HG02840 (cell line): ENCODE data around the gene ZBTB25.

Experiments
- ATAC-seq: cut with Tn5 transposase; IDR thresholded peaks from one replicate; pipeline ENCODE4 v1.9.1; 2021; ENCODE audit warnings: mild to moderate bottlenecking, moderate library complexity, moderate number of reproducible peaks; ENCODE audit not compliant: unreplicated experiment, low FRiP score

The ZBTB25 gene

DNA sequence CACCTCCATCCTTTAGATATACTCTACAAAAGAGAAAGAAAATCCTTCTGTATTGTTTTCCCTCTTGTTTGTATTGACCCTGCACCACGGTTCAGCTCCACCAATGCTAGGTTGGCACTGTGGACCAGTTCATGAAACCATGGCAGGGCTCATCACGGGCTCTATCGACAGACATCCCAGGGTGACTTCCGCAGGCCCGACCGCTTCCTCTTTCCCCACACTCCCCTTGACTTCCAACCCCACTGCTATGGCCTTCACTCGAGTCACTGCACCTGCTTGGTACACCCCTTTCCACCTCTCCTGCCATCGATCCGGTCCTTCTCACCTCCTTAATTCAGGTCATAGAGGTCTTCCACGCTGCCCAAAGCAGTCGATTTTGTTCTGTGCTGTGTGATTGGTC, 59.5 kb downstream of the ZBTB25 start:
- no peak for ATAC-seq

- no peak for ATAC-seq
Observed at GRCh38 chr14:64442300-64442988, 61.2 kb downstream of the ZBTB25 start.

DNA sequence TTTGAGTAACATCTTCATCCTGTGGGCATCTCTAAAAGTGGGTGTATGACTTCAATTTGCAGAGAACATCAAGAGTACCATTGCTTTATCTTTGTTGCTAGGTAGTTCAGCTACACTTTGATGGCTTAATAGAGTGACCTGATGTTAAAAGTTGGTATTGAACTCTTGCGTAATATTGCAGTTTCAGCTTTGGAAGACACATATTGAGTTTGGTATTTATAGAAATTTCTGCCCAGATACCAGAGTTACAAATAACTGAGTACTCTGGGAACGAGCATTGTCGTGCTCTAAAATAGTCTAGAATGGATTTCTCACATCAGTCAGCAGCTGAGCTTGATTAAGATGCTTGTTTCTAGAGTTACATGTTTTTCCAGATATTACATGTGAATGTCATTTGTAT, 63.1 kb downstream of the ZBTB25 start:
- ATAC-seq, result no peak

DNA sequence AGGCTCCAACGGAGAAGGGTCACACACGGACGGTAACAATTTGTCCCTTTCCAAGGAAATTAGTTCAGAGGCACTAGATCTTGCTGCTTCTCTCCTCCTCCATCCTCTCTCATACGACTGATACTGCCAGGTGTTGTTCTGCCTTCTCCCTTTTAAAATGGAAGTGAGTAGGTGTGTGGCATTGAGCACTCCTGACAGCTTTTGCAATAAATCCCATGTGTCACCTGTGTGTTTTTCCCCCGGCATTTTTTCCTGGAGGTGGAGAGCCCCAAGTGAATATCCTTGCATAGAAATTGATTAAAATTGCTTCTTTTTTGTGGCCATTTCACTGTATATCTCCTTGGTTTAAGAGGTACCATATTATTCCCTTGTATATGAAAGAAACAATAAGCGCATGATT, 64.5 kb downstream of the ZBTB25 start:
- no peak for ATAC-seq

DNA sequence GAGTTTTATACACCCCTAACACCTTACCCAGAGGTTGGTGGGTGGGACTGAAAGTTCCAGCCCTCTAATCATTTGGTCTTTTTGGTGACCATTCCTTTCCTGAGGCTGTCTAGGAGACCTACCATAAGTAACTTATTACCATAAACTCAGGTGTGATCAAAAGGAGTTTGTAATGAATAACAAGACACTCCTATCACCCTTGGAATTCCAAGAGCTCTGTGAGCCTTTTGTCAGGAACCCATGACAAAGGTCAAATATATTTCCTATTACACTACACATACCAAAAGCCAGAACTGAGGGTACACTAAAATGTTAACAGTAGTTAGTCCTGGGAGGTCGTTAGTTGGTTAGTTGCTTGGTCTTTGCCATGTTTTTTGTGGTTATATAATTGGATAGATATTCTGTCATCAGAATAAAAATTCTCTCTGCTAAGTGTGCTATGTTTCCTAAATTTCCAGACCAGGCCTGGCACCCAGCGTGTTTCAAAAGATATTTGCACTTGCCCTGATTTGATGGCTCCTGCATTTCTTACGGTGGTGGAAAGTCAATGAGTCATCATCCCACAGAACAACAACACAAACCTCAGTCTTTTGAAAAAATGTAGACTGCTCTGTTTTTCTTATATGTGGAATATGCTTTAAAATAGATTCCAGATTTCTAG, 65.3 kb downstream of the ZBTB25 start:
- ATAC-seq, result no peak

DNA sequence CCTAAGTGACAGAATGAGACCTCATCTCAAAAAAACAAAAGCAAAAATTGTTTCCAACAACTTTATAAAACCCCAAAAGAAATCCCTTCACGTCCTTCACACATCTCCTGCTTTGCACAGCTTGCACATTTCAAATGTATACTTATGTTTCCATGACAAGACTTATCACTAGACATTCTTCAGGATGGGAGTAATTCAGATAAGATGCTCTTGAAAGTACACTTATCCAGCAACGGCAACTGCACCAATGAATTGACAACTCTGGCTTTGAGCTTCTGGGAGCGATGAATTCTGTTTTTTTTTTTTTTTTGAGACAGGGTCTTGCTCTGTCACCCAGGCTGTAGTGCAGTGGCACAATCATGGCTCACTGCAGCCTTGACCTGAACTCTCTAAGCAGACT, 69.1 kb downstream of the ZBTB25 start:
- no peak for ATAC-seq

DNA sequence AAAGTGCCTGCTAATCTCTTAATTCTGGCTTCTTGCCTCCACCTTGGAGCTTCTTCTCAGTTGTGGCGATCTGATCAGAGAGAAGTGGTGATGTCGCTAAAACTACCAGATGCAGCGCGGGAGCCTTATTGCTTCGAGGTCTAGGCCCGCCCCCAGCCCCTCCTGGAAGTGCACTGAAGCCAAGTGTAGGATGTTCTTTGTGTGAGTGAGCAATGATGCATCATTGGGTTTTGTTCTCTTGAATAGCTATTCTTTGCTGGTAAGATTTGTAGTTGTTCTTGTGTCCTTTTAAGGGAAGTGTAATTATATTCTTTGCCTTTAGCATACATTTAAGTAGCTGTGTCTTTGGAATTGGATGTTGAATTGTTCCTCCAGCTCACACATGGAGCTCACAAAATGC, 79.7 kb downstream of the ZBTB25 start:
- ATAC-seq, result no peak

GRCh38 chr14:64422756-64423155, 80.9 kb downstream of the ZBTB25 start:
- no peak for ATAC-seq

DNA sequence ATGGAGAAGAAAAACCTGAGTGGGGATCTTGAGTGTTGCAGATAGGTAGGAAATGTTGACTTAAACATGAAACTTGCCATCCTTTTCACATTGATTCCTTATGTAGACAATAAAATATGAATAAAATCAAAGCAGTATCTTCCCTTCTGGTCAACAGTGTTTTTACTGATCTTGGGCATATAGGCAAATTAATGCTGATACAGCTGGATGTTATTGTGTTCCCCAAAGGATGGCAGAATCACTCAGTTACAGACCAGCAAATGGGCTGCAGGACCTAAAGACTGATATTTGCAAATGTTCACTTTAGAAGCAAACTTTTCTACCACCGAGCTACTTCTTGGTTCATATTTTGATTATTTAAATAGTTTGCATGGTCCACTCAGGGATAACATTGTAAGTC, 81.6 kb downstream of the ZBTB25 start:
- ATAC-seq, result no peak

DNA sequence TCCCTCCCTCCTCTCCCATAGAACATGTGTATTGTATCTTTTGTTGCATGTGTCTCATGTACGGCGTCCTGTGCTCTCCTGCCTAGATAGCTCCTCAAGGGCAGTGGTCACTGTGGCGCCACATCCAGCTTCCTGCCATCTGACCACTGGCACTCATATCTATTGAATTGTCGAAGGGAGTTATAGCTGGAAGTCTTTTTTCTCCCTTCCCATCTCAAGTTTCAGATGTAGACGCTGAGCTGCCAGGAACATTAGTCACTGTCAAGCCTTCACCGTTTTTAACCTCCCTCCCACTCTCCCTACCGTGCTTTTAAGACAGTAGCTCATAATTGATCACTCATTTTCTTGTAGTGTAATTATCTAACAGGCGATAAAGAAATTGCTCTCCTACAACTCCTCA, 82.5 kb downstream of the ZBTB25 start:
- no peak for ATAC-seq

DNA sequence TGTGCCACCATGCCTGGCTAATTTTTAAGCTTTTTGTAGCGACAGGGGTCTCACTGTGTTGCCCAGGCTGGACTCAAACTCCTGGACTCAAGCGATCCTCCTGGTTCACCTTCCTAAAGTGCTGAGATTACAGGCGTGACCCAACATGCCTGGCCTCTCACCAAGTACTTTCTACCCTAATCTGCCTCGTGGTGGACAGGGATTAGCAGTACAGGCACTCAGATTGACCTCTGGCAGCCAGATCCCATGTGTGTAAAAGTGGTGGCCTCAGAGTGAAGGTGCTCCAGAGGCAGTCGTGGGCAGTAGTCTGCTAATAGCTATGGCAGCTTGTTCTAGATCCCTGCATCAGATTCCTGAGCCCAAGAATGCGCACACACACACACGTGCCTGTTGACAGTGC, 84.6 kb downstream of the ZBTB25 start:
- no peak for ATAC-seq

DNA sequence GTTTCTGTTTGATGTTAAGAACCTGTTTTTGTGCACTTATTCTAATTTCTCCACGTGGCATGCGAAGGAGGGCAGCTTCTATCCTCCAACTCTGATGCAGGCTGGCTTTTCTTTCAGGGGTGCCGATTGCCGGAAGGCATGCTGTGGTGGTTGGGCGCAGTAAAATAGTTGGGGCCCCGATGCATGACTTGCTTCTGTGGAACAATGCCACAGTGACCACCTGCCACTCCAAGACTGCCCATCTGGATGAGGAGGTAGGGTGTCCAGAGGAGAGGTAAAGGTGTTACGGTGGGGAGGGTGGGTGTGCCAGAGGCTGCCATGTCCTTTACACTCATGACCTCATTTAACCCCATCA, 85.9 kb downstream of the ZBTB25 start:
- ATAC-seq, result no peak

GRCh38 chr14:64417055-64417770, 86.4 kb downstream of the ZBTB25 start:
- no peak for ATAC-seq

GRCh38 chr14:64416348-64416932, 87.2 kb downstream of the ZBTB25 start:
- no peak for ATAC-seq

GRCh38 chr14:64412237-64412636, 91.4 kb downstream of the ZBTB25 start:
- ATAC-seq, result no peak

GRCh38 chr14:64411001-64411400, 92.6 kb downstream of the ZBTB25 start:
- no peak for ATAC-seq

GRCh38 chr14:64410084-64410774, 93.4 kb downstream of the ZBTB25 start:
- ATAC-seq, result no peak

- ATAC-seq, result no peak
Observed at GRCh38 chr14:64409126-64409920, 94.3 kb downstream of the ZBTB25 start.

GRCh38 chr14:64407329-64407728, 96.3 kb downstream of the ZBTB25 start:
- ATAC-seq, result no peak

DNA sequence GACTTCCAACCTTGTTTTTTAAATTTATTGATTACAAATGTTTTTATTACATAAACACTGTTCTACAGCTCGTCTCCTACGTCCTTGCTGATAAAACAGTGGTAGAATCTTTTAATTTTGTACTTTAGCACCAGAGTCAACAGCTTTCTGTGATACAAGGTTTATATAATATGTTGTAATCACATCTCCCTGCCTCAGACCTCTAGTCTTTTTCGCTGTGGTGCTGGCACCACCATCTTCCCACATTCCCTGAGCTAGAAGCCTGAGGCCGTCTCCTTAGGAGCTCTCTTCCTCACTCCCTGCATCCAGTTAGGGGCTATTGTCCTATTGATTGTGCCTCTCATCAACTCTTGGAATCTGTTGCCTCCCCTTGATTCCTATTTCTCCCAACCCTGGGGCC, 98.3 kb downstream of the ZBTB25 start:
- ATAC-seq, result no peak
